ENCODE measurements around the gene FAM9A. TPM values are rescaled to one million over a fixed set of nuclear protein-coding genes. Genes with fewer than 3 reads are reported as not detected.
A peak's percentile ranks its signal among the peaks of the same experiment; 100 is the strongest.

Gene FAM9A
- total and polyA plus RNA-seq, 4 donors, result 0.10 to 0.11 TPM; not detected in 2

DNA sequence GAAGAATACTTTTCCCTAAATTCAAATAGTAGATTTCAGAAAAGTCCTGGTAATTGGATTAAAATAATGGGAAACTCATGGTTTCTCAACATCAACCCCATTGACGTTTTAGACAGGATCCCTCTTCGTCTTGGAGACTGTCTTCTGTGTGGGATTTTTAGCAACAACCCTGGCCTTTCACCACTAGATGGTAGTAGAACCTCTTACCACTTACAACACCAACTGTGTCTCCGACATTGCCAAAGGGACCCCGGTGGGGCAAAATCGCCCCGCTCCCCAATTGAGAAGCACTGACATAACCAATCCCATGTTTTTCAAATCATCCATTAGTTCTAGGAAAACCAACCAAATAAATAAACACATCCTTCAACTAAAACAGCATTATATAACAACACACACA lies 52.3 kb downstream of the FAM9A start:
- DNase-seq (ENCODE audit: low read depth in 4 of 6, low spot score in 6 of 6), result peak in 2 of 6 donors; percentile 65 to 80
- Histone ChIP-seq H3K36me3 (ENCODE audit: control insufficient read depth, insufficient read depth, low read length) (no peaks in the 10 kb centered on the region), H3K27ac (ENCODE audit: low read depth, low read length) (no peak overlapping the region), H3K4me1 (ENCODE audit: control insufficient read depth, insufficient read depth, low read length) (no peaks in the 10 kb centered on the region), H3K27me3 (ENCODE audit: control insufficient read depth, insufficient read depth, low read length) (peaks cover 10% of the 10 kb centered on the region), H3K4me3 (ENCODE audit: low read depth, low read length) (no peak overlapping the region), H3K9me3 (ENCODE audit: control insufficient read depth, insufficient read depth, low read length) (no peaks in the 10 kb centered on the region)
- WGBS (ENCODE audit: insufficient coverage), result 10% methylated on average over 4 of the region's 6 CpGs

DNA sequence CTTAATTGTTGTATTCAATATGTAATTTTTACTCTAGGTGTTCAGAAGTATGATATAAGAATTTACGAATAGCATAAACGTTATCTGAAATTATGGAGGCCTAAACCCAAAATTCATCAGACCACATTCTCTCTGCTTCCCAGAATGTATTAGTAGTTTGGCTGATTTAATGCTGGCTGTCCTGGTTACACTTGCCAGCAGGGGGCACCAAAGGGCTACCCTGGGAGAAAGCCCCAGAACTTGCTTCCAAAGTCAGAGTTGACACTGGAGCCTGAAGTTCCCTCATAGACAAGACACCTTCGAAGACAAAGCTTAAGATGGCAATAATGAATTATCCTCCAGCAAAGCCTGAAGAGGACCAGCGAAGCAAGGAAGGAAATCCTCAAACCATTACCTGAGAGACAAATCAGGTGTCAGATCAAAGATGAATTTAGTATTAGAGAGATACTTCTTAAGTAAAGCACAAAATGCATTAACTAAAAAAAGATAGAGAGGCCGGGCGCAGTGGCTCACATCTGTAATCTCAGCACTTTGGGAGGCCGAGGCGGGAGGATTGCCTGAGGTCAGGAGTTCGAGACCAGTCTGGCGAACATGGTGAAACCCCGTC lies 58.0 kb downstream of the FAM9A start:
- peaks cover 6% of the 10 kb centered on the region for H3K27me3 ChIP-seq (ENCODE audit: control insufficient read depth, insufficient read depth, low read length)
- H3K36me3 ChIP-seq (ENCODE audit: control insufficient read depth, insufficient read depth, low read length), result no peaks in the 10 kb centered on the region
- H3K4me1 ChIP-seq (ENCODE audit: control insufficient read depth, insufficient read depth, low read length), result no peaks in the 10 kb centered on the region
- H3K4me3 ChIP-seq (ENCODE audit: low read depth, low read length), result no peak overlapping the region
- no peak overlapping the region for H3K27ac ChIP-seq (ENCODE audit: low read depth, low read length)
- WGBS (ENCODE audit: insufficient coverage), result no CpG with 5 or more reads among the region's 11 CpGs
- no peaks in the 10 kb centered on the region for H3K9me3 ChIP-seq (ENCODE audit: control insufficient read depth, insufficient read depth, low read length)
- DNase-seq (ENCODE audit: low read depth in 4 of 6, low spot score in 6 of 6), result peak in 1 of 6 donors; percentile 32

DNA sequence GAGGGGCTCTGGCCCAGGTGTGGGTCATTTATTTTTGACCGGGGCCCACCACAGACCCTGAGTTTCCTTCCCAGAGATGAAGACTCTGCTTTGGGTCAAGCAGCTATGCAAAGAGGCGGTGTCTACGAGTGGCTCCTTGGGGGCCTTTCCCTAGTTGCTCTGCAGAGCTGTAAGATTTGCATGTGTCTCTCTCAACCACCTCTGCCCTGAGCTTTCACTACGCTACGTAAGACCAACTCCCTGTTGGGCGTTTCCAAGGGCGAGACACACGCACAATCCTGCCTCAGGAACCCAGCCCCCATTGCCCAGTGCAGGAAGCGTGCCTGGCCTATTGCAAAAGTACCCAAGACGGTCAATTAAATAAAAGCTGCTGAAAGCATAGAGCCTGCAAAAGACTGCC lies 59.2 kb downstream of the FAM9A start:
- DNase-seq (ENCODE audit: low read depth in 4 of 6, low spot score in 6 of 6), result no peak
- Histone ChIP-seq H3K27ac (ENCODE audit: low read depth, low read length) (no peak overlapping the region), H3K4me3 (ENCODE audit: low read depth, low read length) (no peak overlapping the region), H3K9me3 (ENCODE audit: control insufficient read depth, insufficient read depth, low read length) (no peaks in the 10 kb centered on the region), H3K4me1 (ENCODE audit: control insufficient read depth, insufficient read depth, low read length) (no peaks in the 10 kb centered on the region), H3K27me3 (ENCODE audit: control insufficient read depth, insufficient read depth, low read length) (peaks cover 3% of the 10 kb centered on the region), H3K36me3 (ENCODE audit: control insufficient read depth, insufficient read depth, low read length) (no peaks in the 10 kb centered on the region)
- 89% methylated on average over 10 of the region's 10 CpGs for WGBS (ENCODE audit: insufficient coverage)

Other genes starting within 250 kb of the FAM9A start
- gene ANOS1, start 69.2 kb downstream of the FAM9A start, total RNA-seq, result 100 to 1,000 TPM in 1 of 2 donors, 10 to 100 TPM in 1; 36.9 to 115 TPM
- gene ANOS1, start 69.2 kb downstream of the FAM9A start, polyA plus RNA-seq (ENCODE audit: insufficient read length in 2 of 2), result 100 to 1,000 TPM in 1 of 2 donors, 10 to 100 TPM in 1; 63.7 to 154 TPM
- not detected for gene FAM9B, start 232.7 kb upstream of the FAM9A start, total RNA-seq
- gene FAM9B, start 232.7 kb upstream of the FAM9A start, polyA plus RNA-seq (ENCODE audit: insufficient read length in 2 of 2), result under 1 TPM; 0.18 to 0.38 TPM

All from spinal cord (tissue), 10 donors.